SW 1271 (cell line): ENCODE data around the gene DARS1.
A peak's percentile ranks its signal among the peaks of the same experiment; 100 is the strongest.
"Not testable (repeated sequence)": the region's sequence is repeated elsewhere in the genome, so short reads cannot be mapped to it uniquely, and the experiment has no call there.

Experiments used
- DNase-seq, 2 experiments: peaks; one replicate each; lab custom pipeline; 2025; lab: John Stamatoyannopoulos, UW

The DARS1 gene

GRCh38 chr2:135885709-135886108 is 99.7 kb downstream of the DARS1 start:
- DNase-seq = no peak

- no peak for DNase-seq
Observed at GRCh38 chr2:135882415-135882814, 103.0 kb downstream of the DARS1 start.

- DNase-seq = not testable (repeated sequence)
Observed at GRCh38 chr2:135876770-135877169, 108.7 kb downstream of the DARS1 start.

GRCh38 chr2:135876066-135876711 is 109.2 kb downstream of the DARS1 start, which contains the start of gene MCM6:
Gene MCM6, minus strand, starts transcription at chr2:135876443. Its CDS starts 78 bp downstream, at chr2:135876365.
- DNase-seq = peak; percentile 88 to 96

- peak in 1 of 2 experiments; percentile 45 for DNase-seq
Observed at GRCh38 chr2:135875491-135876065, 109.8 kb downstream of the DARS1 start.

- DNase-seq = no peak
Observed at GRCh38 chr2:135874777-135875365, 110.6 kb downstream of the DARS1 start.

- no peak for DNase-seq
Observed at GRCh38 chr2:135870571-135870970, 114.9 kb downstream of the DARS1 start.

GRCh38 chr2:135863233-135863632 is 122.2 kb downstream of the DARS1 start:
- no peak for DNase-seq

- no peak for DNase-seq
Observed at GRCh38 chr2:135862718-135863117, 122.7 kb downstream of the DARS1 start.
